RWPE1 (cell line): ENCODE measurements around the gene SLC25A21.
"Not testable (repeated sequence)": the region's sequence is repeated elsewhere in the genome, so short reads cannot be mapped to it uniquely, and the experiment has no call there.

ENCODE experiments used
- CTCF ChIA-PET: fragments of 350-600 bp; sonication (Branson Sonifier 250); formaldehyde crosslinking; extraction: SDS; loops from one replicate; lab custom pipeline; 2021; lab: Yijun Ruan, JAX
- POLR2A ChIA-PET: fragments of 400-600 bp; formaldehyde crosslinking; extraction: SDS; loops from one replicate; lab custom pipeline; 2020; ENCODE audit warnings: antibody characterized with exemption; ENCODE audit not compliant: low non-redundant PET; lab: Yijun Ruan, JAX
- DNase-seq: peaks from one replicate; pipeline ENCODE4 v3.0.0; 2012; ENCODE audit warnings: low spot score
- H3K27ac ChIP-seq: fragments of 450-650 bp; 2 replicates; pipeline ENCODE4 v1.5.1; 2017
- CTCF ChIP-seq: fragments of 450-650 bp; conservative IDR thresholded peaks from 2 replicates; pipeline ENCODE4 v1.5.1; 2017; ENCODE audit warnings: low read depth, mild to moderate bottlenecking

SLC25A21 gene

GRCh38 chr14:37197421-37198272, 25.2 kb upstream of the SLC25A21 start, which contains the start of gene MIPOL1:
TSS of gene MIPOL1 (plus strand) at chr14:37197937. CDS start at chr14:37247889, 49,952 bp downstream.
- POLR2A ChIA-PET, result no interaction called here
- CTCF ChIA-PET, result interaction anchor here (0.5 to 1.0 kb wide), 6 partner anchors 12 to 673 kb away, joined by 3 to 6 read pairs (median 3); no protein-coding TSS in a partner anchor
- peak within 1 kb of the TSS; percentile 82 for H3K27ac ChIP-seq
- peak; percentile 81 for DNase-seq
- peak; percentile 45; the same call in 1 of the 2 replicates for TF ChIP-seq CTCF

GRCh38 chr14:37196604-37197420, 24.4 kb upstream of the SLC25A21 start:
- POLR2A ChIA-PET, result interaction anchor here (0.6 kb wide), 1 partner anchor 10 kb away, joined by 6 read pairs; no protein-coding TSS in a partner anchor
- DNase-seq, result no peak
- CTCF ChIA-PET, result interaction anchor here (0.6 kb wide), 1 partner anchor 37 kb away, joined by 3 read pairs; no protein-coding TSS in a partner anchor
- TF ChIP-seq CTCF, result no peak
- H3K27ac ChIP-seq, result peak overlapping the region; percentile 82

- ChIA-PET CTCF (interaction anchor here (0.6 kb wide), 2 partner anchors 228 to 451 kb away, joined by 3 to 7 read pairs; no protein-coding TSS in a partner anchor), POLR2A (no interaction called here)
- DNase-seq, result no peak
- TF ChIP-seq CTCF, result no peak
- no peak overlapping the region for H3K27ac ChIP-seq
Measured at GRCh38 chr14:37195327-37195726, 22.9 kb upstream of the SLC25A21 start.

- TF ChIP-seq CTCF, result no peak
- POLR2A ChIA-PET, result no interaction called here
- CTCF ChIA-PET, result interaction anchor here (0.6 kb wide), 1 partner anchor 450 kb away, joined by 7 read pairs; no protein-coding TSS in a partner anchor
- no peak for DNase-seq
- no peak overlapping the region for H3K27ac ChIP-seq
Measured at GRCh38 chr14:37194698-37195097, 22.3 kb upstream of the SLC25A21 start.

GRCh38 chr14:37189733-37190132, 17.3 kb upstream of the SLC25A21 start:
- POLR2A ChIA-PET, DNase-seq, H3K27ac ChIP-seq, CTCF ChIA-PET: not testable (repeated sequence)

GRCh38 chr14:37187840-37188577, 15.6 kb upstream of the SLC25A21 start:
- POLR2A ChIA-PET, DNase-seq, H3K27ac ChIP-seq: not testable (repeated sequence)
- CTCF ChIA-PET, result interaction anchor here (0.6 kb wide), 1 partner anchor 270 kb away, joined by 3 read pairs; no protein-coding TSS in a partner anchor
